ENCODE measurements around the gene HOXB8.

Gene HOXB8

DNA sequence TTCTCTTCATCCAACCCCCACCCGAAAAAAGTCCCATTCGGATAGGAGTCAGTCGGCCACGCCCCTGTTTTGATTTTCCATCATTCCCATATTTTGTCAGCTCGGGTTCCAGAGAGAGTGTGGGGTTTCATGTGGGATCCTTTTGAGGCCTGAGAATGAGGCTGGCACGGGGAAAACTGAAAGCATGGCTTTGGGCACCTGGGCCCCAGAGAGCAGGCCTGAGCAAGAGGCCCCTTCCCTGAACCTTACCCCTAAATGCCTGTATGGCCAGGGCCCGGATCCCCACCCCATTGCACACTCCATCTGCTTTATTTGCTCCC, 32.4 kb downstream of the HOXB8 start:
- DNase-seq, result no peak

DNA sequence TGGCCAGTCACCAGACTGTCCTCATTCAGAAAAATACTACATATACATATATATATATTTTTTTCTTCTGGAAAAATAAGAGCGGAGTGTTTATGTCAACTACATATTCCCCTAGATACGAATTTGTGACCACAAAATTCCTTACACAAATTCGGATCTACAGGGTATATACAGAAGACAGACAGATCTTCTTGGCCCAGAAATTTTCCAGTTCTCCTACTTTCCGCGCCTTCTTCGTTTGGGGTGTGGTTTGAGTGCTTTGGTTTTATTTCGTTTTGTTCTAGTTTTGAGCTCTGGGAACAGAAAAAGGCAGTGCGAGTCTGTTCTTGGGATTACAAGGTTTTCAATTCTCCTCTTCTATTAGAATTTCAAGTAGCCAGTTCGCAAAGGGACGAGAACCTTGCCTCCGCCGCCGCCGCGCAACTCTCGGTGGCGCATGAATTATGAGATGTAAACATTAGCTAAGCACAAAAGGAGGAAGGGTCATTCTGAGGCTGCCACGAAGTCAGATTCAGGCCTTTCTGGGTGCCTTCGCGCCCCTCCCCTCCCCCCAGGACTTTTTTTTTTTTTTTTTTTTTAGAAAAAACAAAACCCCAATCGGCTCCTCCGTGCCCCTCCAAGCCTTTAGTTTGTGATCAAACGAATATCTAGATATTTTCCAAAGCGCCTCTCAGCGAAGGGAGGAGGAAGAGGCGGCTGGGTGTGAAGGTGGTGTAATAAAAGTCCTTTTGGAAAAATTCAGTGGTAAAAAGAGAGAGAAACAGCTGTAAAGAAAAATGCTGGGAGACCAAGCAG, 35.1 kb downstream of the HOXB8 start:
- no peak for DNase-seq

DNA sequence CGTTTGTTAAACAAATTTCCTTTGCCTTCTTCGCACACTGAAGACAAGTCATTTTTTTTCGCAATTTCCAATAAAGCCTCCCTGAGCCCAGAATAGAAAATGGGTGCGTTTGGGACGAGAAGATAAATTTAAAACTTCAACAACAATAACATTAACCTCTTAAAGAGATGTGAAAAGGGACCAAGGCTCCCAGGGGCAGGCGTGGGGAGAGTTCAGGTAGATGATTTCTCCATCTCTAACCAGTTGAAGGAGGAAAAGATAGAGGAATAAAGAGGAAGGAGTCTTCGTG, 35.7 kb downstream of the HOXB8 start:
- no peak for DNase-seq

DNA sequence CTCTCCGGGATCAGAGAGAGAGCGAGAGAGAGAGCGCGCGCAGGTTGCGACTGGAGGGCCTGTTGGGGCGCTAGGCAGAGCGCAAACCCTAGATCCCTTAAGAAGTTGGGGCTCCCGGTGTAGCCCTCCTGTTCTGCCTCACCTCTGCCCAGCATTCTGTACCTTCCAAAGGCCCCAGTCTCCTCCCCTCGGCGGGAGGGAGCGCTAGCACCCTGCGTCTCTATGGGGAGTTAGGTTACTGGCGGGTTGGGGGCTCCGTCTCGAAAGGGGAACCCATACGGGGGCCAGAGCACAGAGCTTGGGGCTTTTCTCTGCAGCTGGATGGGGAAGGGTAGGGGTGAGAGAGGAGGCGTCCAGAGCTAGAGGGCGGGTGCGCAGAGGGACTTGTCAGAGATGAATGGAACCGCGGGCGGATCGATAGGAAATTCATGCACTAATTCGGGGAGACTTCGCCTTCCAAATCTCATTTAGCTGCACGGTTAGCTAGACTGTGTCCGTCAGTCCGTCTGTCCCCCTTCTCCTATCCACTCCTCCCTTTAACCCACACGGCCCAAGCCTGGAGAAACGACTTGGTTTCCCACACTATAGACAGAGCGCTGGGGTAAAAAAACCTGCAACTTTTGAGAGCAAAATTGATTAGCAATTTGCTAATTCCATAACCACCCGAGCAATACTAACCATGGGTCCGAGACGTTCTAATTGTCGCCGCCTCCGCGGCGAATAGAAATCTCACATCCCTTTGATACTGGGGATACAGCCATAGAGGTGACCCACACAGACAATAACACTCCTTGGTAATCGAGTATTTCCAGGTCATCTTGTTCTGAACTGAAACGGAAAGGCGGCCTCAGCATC, 36.2 kb downstream of the HOXB8 start:
- DNase-seq, result no peak

DNA sequence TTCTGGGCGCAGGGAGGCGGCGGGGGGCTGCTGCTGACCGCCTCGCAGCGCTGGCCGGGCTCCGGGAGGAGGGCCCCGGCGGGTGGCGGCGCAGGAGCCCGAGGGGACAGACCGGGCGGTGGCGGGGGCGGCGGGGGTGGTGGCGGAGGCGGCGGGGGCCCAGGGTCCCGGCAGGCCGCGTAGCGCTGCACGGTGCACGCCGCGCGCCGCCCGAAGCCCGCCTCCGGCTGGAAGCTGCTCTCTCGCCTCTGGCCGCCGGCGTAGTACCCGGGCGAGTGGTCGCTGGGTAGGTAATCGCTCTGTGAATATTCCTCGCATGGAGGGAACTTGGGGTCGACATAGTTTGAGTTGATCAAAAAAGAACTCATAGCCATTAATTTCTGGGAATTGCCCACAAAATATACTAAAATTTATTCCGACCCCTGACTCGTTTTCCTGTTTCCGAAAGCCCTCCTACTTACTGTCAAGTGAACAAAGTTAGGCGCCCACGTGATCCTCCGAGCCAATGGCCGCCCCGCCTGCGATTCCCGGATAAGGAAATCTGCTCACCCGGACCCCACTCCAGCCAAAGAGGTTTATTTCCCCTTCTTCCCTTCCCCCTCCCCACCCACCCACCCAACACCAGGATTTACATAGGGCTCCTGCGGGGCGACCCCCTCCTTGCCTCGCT, 37.0 kb downstream of the HOXB8 start, which contains the start of gene HOXB4:
TSS of gene HOXB4 (minus strand) at position 405 of the 670 bp plus-strand sequence. CDS start at position 374, 31 bp downstream.
- DNase-seq, result peak; percentile 66 to 82 (median 70)

DNA sequence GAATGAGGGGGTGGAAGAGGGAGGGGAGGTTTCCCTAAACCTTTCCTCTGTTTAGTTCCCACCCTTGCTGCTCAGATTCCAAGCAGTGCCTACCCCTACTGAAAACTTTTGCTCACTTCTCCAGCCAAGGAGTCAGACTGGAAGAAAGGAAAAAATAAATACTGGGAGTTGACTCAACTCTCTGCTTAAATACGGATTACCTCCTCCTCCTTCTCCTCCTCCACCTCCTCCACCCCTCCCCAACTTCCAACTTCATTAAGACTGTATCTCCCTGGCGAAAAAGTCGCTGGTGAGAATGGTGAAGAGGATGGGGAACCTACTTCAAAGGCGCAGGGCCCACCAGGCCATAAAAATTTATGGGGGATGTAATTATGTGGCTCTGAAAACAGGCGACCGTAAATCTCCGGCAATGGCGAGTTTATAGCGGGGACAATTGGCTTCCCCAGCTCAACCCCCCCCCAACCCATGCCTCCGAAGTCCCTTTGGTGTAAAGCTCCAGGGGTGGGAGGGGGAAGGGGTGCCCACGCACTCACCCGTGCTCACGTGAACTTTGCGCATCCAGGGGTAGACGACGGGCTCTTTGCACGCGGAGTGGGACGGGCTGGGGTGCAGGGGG, 37.7 kb downstream of the HOXB8 start:
- DNase-seq, result no peak

DNA sequence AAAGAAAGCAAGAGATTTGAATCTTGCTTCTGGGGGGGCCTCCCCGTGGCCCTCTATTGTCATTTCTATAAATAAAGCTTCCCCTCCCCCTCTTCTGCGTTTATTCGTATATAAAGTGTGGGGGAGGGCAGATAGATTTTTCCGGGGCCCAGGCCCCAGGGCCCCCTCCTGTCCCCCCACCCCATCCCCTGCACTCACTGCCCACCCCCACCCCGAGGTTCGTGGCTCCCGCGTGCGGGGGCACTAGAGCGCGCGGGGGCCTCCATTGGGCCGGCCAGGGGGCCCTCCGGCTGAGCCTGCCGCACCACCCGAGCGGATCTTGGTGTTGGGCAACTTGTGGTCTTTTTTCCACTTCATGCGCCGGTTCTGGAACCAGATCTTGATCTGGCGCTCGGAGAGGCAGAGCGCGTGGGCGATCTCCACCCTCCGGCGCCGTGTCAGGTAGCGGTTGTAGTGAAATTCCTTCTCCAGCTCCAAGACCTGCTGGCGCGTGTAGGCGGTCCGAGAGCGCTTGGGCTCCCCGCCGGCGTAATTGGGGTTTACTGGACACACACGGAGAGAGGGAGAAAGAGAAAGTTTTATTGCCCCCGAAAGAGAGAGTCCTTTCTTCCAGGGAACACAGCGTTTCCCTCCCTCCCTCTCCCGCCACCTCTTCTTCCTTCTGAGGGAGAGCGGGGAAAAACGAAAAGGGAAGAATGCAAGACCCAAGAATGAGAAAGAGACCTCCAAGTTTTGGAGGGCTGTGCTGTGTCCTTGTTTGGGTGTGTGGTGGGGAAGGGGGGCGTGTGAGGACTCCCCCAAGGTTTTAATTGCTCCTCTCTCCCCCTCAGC, 38.4 kb downstream of the HOXB8 start:
- no peak for DNase-seq

DNA sequence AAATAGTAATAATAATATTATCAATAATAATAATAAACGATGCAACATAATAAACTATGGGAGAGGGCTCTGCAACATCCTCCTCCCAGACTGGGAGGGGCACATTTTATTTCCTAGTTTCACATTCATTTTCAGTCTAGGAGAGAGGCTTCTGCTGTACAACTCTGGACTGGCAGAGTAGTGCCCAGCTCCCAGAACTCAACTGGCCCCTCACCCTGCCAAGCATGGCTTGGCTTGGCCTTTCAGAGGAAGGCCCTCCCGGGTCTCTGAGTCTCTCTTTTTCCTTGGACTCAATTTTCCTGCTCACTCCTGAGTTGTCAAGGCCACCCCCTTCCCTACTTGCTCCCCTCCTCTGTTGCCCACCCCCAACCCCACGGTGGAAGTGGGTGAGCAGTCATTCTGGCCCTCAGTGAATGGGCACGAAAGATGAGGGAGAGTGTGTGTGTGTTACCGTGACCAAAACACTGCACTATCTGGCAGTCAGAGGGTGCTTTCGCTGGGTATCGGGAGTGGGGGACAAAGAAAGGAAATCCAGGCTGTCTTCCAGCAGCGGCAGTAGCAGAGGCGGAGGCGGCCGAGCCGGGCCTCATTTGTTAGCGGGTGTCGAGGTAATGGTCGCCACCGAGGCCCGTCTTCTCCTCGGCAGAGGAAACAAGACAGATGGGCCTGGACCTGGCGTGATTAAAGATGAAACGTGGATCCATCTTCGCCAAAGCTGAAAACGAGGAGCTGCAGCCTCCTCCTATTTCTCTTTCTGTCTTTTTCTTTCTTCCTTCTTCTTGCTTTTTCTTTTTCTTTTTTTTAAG, 39.2 kb downstream of the HOXB8 start:
- no peak for DNase-seq

DNA sequence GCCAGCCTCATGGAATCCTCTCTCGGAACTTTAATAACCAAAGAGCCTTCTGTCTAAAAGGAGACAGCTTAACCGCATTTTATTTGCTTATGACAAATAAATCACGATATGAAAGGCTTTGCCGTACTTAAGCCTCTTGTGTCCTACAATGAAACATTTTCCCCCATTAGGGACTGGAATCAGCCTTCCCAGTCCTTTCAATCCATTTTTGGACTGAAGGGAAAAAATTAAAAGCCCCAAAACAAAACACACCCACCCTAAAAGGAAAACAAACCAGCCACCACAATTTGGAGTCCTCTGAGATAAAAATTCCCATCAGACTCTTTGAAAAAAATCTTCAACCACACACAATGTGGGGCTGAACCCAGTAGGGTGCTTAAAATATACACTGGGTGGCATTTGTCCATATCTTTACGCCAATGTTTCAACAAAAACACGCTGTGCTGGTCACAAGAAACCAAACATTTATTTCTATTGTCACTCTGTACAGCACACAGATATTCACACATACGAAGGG, 40.0 kb downstream of the HOXB8 start:
- DNase-seq, result no peak

DNA sequence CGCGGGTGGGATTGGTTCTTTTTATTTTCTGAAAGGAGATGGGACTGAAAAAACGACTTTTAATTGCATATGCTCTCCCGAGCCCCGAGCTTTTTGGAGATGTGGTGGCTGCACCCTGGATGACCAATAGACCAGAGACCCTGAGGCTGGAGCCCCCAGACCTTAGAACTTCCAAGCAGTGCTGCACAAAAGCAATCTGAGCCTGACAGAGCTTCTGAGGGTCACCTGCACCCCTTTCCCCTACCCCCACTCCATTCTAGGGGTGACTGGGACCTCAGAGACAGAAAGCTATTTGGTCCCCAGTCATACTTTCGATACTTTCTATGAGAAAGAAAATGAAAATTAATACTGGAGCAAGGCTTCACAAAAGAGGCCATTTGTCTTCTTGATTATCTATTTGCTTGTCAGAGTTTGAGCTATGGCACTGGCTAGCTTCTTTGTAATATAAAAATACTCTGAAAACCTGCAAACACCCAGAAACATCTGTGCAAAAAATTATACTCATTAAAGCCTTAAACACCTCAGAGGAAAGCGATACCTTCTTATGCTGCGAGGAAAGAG, 40.5 kb downstream of the HOXB8 start:
- DNase-seq, result no peak

DNA sequence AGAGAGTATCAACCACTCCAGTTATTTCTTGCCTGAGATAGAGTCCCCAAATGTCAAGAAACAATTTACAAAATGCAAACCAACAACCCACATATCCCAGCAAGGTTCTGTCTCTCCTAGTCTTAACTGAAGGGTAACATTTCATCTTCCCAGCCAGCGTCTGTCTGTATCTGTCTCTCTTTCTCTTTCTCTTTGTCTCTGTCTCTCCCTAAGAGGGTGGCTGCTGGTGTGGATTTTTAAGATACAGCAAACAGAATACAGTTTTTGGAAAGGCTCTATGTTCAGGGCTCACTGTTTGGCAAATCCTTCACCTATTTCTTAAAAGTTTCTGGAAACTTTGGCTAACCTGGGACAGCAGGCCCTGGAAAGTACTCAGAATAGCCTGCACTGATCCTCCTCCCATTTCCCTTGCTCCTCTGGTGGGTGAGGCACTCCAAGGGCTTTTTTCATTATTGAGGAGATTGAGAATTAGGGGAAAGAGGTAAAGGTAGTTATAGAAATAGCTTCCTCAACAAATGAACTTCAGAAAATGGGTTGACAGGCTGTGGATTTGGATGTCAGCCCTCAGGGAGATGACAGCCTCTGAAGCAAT, 43.2 kb downstream of the HOXB8 start:
- no peak for DNase-seq

DNA sequence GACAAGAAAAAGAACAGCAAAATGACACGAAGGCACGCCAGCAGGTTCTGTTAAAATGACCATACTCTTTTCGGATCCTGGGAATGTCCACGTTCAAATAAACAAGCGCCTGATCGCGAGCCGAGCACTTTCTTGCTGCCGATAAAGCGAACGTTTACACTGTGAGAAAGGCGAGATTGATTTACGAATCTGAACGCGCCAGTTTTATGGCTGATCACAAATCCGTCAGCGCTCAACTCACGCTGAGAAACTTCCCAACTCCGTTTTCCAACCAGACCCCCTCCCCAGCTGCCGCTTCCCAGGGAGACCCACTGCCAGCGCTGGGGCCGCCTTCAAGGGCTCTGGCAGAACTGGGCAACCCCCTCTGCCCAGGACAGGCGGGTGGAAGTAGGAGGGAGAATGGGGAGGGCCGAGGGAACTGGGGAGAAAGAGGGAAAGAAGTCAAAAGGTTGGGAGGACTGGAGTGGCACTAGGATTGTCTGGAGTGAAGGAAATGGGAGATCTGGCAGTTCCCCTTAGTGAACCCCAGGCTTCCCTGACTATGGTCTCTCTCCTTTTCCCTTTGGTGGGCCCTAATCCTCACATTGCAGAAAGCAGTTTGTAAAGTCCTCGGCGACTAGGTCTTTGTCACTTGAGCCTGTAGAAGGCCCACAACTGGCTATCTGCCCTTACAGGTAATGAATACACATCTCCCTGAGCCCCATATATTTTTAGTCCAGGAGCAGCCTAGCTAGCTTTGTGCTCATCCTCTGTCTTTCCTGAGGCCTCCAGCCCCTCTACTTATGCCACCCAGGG, 43.9 kb downstream of the HOXB8 start:
- DNase-seq, result no peak

DNA sequence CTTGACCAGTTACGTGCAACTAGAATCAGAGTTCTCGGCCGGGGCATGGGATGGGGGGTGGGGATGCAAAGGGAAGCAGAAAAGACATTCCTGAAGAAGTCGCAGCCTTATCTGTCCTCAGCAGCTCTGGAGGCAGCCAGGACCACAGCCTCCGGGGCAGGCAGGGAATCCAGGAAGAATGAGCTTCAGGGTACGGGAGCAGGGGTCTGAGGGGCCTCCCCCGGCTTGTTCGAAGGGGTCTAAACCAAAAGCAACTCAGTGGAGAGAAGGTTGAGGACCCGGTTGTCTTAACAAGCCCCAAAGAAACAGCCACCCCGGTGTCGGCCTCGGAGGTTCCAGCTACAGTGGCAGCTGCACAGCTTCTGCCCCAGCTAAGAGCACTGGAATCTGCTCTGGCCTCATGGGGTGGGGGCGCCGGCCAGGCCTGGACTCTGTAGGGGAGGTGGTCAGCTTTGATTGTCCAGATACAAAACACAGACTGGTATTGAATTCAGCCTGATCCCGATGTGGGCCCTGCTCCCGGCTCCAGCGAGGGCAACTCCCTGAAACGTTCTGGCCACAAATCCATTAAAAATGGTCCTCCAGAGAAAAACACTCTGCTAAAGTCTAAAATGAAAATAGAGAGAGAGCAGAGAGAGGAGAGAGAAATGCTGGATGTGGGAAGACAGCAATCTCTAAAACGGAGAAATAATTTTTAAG, 44.6 kb downstream of the HOXB8 start:
- DNase-seq, result no peak

DNA sequence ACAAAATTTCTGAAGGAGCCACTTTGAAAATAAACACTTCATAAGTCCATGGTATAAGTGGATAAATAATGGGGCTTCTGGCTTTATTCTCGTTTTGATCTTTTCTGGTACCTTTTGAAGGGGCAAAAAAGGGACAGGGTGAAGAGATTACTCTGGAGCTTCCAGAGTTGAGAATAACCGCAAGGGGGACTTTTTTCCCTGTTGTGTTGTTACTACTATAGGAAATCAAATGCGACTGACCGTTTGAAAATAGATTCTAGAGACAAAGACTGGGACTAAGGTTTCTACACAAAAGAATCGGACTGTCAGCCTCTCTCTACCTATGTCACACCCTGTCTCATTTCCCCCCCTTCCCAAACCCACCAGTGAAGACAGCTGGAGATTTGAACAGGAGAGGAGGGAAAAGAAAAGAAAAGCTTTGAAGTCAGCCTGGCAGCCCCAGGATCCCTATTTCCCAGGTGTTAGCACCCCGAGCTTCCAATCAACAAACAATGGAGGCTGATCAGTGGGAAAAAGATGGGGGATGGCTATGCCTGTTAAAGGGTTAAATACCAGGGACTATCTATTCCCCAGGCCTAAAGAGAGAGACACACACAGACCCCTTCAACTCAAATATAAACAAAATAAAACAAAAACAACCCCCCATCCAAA, 45.3 kb downstream of the HOXB8 start:
- DNase-seq, result no peak

DNA sequence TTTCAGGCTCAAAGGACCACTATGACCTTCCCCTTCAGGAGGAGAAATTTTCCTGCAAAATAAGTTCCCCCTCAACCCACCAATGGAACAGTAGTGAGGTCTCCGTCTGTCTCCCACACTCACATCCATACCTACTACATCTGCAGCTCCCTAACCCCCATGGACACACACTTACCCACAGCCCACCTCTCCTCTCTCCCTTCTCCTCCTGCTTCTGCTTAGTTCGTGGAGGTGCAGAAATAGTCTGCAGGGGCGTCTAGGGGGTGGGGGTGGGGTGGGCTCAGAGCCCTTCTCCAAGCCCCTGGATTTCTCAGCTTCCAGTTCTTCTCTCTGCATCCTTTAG, 45.9 kb downstream of the HOXB8 start:
- DNase-seq, result no peak

DNA sequence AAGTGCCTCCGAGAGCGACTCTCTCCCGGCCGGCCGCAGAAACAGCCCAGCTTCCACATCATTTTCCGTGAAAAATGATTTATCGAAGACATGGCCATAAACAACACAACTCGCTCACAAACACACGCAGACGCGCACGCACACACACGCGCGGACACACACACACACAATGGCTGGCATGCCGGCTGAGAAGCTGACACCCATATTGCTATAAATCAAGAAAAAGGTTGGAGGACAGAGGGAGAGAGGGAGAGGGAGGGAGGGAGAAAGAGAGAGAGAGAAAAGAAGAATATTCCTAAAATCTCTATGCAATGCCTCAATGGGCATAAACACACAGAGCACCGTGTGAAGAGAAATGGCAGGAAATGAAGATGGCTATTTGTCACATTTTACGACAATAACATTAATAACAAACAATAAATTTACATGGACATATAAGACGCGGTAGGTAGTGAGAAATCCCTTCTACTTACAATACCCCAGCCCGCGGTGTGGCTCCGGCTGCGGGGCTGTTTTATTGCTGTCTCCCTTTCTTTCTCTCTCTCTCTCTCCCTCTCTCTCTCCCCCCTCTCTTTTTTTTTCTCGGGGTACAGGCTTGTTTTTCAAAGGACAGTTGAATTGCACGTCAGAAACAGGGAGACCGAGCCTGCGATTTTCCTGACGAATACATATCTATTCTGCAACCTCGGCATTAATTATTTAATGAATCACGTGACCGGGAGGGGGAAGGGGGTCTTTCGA, 46.4 kb downstream of the HOXB8 start:
- DNase-seq, result no peak

DNA sequence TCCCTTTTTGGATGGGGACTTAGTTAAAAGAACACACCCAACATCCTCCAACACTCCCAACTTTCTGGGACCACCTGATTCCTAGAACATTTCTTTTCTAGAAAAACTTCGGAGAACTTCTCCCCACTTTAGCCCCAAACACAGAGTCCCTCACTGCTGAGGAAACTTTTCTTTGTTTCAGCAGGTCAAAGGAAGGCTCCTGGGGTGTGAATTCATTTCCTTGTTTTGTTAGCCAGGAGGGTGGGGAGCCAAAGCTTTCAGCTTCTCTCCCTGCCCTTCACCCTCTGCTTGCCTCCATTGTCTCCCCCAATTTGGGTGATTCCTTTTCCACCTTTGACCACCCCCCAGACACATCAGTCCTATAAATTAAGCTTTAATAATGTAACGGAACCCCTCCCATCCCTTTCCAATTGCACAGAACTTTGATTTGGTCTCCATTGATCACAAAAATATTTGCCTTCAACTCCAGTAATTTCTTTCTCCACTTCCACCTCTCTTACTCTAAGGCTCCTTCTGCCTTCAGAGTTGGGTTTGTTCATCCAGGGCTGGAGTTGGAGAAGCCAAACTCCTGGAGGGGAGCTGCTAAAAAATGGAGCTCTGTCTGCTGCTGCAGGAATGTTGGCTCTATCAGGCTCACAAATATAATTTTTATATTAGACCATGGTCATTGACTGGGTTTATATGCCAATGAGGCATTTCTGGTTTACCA, 47.3 kb downstream of the HOXB8 start:
- no peak for DNase-seq
